ENCODE measurements around the gene EDRF1.

The EDRF1 gene

DNA sequence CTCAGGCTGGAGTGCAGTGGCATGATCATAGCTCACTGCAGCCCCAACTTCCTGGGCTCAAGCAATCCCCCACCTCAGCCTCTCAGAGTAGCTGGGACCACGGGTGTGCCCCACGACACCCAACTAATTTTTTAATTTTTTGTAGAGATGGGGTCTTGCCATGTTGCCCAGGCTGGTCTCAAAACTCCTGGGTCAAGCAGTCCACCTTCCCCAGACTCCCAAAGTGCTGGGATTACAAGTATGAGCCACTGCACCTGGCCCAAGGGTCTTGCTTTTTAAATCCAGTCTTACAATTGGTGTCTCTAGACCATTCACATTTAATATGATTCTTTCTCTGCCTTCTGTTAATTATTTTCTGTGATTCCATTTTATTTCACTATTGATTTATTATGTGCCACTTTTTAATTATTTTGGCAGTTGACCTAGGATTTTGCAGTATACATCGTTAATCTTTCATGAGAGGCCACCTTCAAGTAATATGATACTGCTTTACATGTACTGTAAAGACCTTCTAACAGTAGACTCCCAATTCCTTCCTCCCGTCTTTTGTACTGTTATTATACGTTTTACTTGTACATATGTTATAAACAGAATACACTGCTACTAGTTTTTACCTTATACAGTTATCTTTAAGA lies 37.5 kb downstream of the EDRF1 start:
- Histone ChIP-seq H3K9me3 (ENCODE audit: low read length) (peaks cover 9% of the 10 kb centered on the region), H3K36me3 (ENCODE audit: insufficient read depth, low read length) (peaks cover 72% of the 10 kb centered on the region)

DNA sequence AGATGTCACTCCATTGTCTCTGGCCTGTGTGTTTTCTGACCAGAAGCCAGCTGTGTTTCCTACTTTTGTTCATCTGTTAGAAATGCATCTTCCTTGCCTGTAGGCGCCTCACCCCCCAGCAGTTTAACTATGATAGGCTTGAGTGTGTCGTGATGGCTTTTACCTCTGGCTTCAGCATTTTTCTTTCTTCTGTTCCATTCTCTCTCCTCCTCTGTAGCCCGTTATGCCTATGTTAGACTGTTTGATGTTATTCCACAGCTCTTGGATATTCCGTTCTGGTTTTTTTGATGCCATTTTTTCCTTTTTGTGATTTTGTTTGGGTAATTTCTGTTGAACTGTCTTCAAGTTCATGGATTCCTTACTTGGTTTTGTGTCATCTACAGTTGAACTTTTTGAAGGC lies 38.2 kb downstream of the EDRF1 start:
- Histone ChIP-seq H3K27me3 (ENCODE audit: insufficient read depth, low read length) (no peaks in the 10 kb centered on the region), H3K4me3 (ENCODE audit: low read length) (no peak overlapping the region), H3K9me3 (ENCODE audit: low read length) (peaks cover 9% of the 10 kb centered on the region), H2AFZ (ENCODE audit: low read depth, low read length) (no peak overlapping the region), H3K36me3 (ENCODE audit: insufficient read depth, low read length) (peaks cover 68% of the 10 kb centered on the region), H3K4me1 (ENCODE audit: insufficient read depth, low read length) (peaks cover 27% of the 10 kb centered on the region)

More for the DNA sequence above, 37.5 kb downstream of the EDRF1 start:
- Histone ChIP-seq H3K27me3 (ENCODE audit: insufficient read depth, low read length) (no peaks in the 10 kb centered on the region), H3K4me1 (ENCODE audit: insufficient read depth, low read length) (peaks cover 19% of the 10 kb centered on the region), H3K4me3 (ENCODE audit: low read length) (no peak overlapping the region), H2AFZ (ENCODE audit: low read depth, low read length) (no peak overlapping the region)

DNA sequence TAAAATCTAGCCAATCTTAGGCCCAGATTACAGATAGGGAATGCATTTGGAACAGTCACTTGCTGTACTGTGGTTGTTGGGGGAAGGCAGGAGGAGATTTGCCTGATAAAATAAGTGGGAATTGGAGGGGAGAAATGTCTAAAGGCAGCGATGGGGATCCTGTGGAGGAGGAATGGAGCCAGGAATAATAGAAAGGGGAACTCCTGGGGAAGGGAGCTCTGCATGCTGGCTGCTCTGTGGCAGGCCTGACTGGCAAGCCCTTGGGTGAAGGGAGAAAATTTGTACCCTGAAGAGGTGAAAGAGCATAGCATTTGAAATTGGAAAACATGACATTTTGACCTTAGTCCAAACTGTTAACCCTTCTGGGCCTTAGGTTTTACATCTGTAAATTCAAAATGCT lies 42.5 kb downstream of the EDRF1 start:
- peaks cover 34% of the 10 kb centered on the region for H3K4me1 ChIP-seq (ENCODE audit: insufficient read depth, low read length)
- H2AFZ ChIP-seq (ENCODE audit: low read depth, low read length) = no peak overlapping the region
- H3K27me3 ChIP-seq (ENCODE audit: insufficient read depth, low read length) = no peaks in the 10 kb centered on the region
- H3K4me3 ChIP-seq (ENCODE audit: low read length) = no peak overlapping the region
- H3K36me3 ChIP-seq (ENCODE audit: insufficient read depth, low read length) = peaks cover 59% of the 10 kb centered on the region
- H3K9me3 ChIP-seq (ENCODE audit: low read length) = peaks cover 1% of the 10 kb centered on the region

DNA sequence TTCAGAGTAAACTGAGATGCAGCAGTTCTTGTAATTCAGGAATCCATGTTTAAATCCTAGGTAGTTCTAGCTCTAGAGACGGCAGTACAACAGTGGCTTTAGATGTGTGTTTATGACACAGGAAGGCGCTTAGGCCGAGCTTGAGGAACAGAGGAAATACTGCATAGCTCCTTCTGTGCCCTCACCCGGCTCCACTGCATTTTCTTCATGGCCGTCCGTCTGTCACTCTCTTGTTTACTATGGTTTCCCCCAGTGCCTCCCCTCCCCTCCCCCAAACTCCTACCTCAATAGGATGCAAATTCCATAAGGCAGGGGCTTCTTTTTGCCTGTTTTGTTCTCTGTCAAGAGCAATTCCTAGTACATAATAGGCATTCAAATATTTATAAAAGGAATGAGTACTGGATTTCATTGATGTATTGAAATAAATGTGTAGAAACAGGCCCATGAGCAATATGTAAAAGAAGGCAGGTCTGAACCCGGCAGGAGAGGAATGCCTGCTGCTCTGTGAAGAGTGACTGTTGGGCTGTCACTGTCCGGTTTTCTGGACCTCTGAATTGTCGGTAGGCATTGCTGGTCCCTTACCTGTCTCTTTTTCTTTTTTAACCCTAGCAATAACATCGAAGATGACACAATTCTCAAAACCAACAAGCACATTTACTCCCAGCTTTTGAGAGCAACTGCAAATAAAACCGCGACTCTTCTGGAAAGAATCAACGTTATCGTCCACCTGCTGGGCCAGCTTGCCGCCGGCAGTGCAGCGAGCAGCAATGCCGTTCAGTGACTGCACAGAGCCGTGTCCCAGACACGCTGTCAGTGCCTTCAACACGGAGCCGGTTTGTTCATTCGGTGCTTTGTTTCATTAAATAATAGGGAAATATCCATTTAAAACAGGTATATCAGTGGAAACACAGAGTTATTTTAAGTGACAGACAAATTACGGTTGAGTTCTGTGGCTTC lies 43.5 kb downstream of the EDRF1 start:
- H3K36me3 ChIP-seq (ENCODE audit: insufficient read depth, low read length) = peaks cover 52% of the 10 kb centered on the region

DNA sequence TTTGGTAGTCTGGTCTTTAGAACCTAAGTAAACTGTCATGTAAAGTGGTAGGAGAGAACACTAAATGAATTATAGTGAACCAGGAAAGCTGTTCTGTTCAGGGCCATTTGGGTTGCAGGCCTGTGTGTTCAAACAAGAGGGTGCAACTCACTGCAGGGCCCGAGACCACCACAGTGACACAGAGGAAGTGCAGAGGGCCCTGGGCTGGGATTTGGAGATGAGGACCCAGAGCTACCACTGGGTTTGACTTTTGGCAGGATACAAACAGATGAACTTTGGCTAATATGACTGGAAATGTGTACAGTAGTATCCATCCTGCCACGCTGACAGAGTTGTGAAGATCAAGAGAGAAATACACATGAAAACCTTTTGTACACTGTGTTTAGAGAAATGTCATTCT lies 46.3 kb downstream of the EDRF1 start:
- H3K9me3 ChIP-seq (ENCODE audit: low read length) = no peaks in the 10 kb centered on the region

More for the DNA sequence above, 43.5 kb downstream of the EDRF1 start:
- Histone ChIP-seq H3K27me3 (ENCODE audit: insufficient read depth, low read length) (no peaks in the 10 kb centered on the region), H3K4me1 (ENCODE audit: insufficient read depth, low read length) (peaks cover 27% of the 10 kb centered on the region), H3K4me3 (ENCODE audit: low read length) (no peak overlapping the region), H3K9me3 (ENCODE audit: low read length) (peaks cover 1% of the 10 kb centered on the region), H2AFZ (ENCODE audit: low read depth, low read length) (no peak overlapping the region)

GRCh38 chr10:125766511-125766910 lies 47.0 kb downstream of the EDRF1 start:
- no peak overlapping the region for H2AFZ ChIP-seq (ENCODE audit: low read depth, low read length)
- peaks cover 19% of the 10 kb centered on the region for H3K4me1 ChIP-seq (ENCODE audit: insufficient read depth, low read length)
- peaks cover 38% of the 10 kb centered on the region for H3K36me3 ChIP-seq (ENCODE audit: insufficient read depth, low read length)
- H3K9me3 ChIP-seq (ENCODE audit: low read length) = no peaks in the 10 kb centered on the region
- no peak overlapping the region for H3K4me3 ChIP-seq (ENCODE audit: low read length)
- H3K27me3 ChIP-seq (ENCODE audit: insufficient read depth, low read length) = no peaks in the 10 kb centered on the region

More for the DNA sequence above, 46.3 kb downstream of the EDRF1 start:
- no peak overlapping the region for H2AFZ ChIP-seq (ENCODE audit: low read depth, low read length)
- peaks cover 41% of the 10 kb centered on the region for H3K36me3 ChIP-seq (ENCODE audit: insufficient read depth, low read length)
- no peaks in the 10 kb centered on the region for H3K27me3 ChIP-seq (ENCODE audit: insufficient read depth, low read length)
- H3K4me3 ChIP-seq (ENCODE audit: low read length) = no peak overlapping the region
- H3K4me1 ChIP-seq (ENCODE audit: insufficient read depth, low read length) = peaks cover 26% of the 10 kb centered on the region

- peaks cover 1% of the 10 kb centered on the region for H3K4me1 ChIP-seq (ENCODE audit: insufficient read depth, low read length)
- H2AFZ ChIP-seq (ENCODE audit: low read depth, low read length) = no peak overlapping the region
- peaks cover 33% of the 10 kb centered on the region for H3K36me3 ChIP-seq (ENCODE audit: insufficient read depth, low read length)
- H3K4me3 ChIP-seq (ENCODE audit: low read length) = no peak overlapping the region
- no peaks in the 10 kb centered on the region for H3K27me3 ChIP-seq (ENCODE audit: insufficient read depth, low read length)
- H3K9me3 ChIP-seq (ENCODE audit: low read length) = no peaks in the 10 kb centered on the region
Measured at GRCh38 chr10:125768219-125768855, 48.8 kb downstream of the EDRF1 start.

- Histone ChIP-seq H3K4me3 (ENCODE audit: low read length) (no peak overlapping the region), H3K9me3 (ENCODE audit: low read length) (no peaks in the 10 kb centered on the region), H3K27me3 (ENCODE audit: insufficient read depth, low read length) (no peaks in the 10 kb centered on the region), H3K36me3 (ENCODE audit: insufficient read depth, low read length) (peaks cover 26% of the 10 kb centered on the region), H2AFZ (ENCODE audit: low read depth, low read length) (no peak overlapping the region), H3K4me1 (ENCODE audit: insufficient read depth, low read length) (no peaks in the 10 kb centered on the region)
Measured at GRCh38 chr10:125769175-125769574, 49.7 kb downstream of the EDRF1 start.

DNA sequence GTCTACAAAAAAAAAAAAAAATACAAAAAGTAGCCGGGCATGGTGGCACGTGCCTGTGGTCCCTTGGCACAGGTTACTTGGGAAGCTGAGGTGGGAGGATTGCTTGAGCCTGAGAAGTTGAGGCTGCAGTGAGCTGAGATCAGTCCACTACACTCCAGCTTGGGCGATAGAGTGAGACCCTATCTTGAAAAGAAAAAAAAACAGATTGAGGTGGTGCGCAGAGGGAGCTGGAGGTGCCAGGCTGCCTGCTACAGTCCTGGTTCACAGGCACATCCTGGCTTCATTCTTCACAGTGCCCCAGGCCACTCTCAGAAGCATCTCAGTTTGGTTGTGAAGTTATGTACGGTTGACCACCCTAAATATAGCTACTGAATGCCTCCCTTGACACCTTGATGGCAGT lies 51.3 kb downstream of the EDRF1 start:
- Histone ChIP-seq H3K4me3 (ENCODE audit: low read length) (no peak overlapping the region), H3K27me3 (ENCODE audit: insufficient read depth, low read length) (no peaks in the 10 kb centered on the region), H3K4me1 (ENCODE audit: insufficient read depth, low read length) (no peaks in the 10 kb centered on the region), H3K9me3 (ENCODE audit: low read length) (no peaks in the 10 kb centered on the region), H3K36me3 (ENCODE audit: insufficient read depth, low read length) (peaks cover 14% of the 10 kb centered on the region), H2AFZ (ENCODE audit: low read depth, low read length) (no peak overlapping the region)

DNA sequence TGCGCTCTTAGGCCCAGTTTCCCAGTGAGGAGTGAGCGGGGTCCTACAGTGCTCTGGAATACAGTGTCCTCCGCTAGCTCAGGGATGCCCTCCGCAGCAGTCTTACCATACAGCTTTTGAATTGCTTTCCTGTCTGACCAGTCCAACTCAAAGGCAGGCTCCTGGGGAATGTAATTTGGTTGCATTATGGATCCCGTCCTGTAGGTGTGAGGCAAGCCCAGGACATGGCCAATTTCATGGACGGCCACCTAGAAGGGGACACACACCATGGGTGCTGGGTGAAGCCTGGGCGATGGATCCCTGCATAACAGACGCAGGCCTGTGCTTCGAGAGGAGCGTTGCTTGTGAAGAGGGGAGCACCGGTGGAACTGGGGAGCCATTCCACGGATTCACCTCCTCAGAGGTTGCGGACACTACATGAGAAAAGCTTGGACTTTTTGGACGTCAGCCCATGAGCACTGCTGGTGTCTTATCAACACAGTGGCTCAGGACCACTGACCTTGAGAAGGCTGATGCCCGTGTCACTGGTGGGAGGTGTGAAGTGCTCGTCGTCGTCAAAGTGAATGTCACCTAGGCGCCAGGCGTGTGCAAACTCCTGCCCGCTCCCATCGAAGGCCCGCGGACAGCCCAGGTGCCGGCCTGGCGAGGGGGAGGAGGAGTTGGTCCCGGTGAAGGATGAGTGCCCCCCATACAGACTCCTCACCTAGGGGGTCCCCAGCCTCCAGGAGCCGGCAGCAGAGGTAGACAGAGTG lies 52.8 kb downstream of the EDRF1 start:
- Histone ChIP-seq H3K4me1 (ENCODE audit: insufficient read depth, low read length) (no peaks in the 10 kb centered on the region), H3K27me3 (ENCODE audit: insufficient read depth, low read length) (no peaks in the 10 kb centered on the region), H2AFZ (ENCODE audit: low read depth, low read length) (no peak overlapping the region), H3K4me3 (ENCODE audit: low read length) (no peak overlapping the region), H3K9me3 (ENCODE audit: low read length) (no peaks in the 10 kb centered on the region), H3K36me3 (ENCODE audit: insufficient read depth, low read length) (peaks cover 7% of the 10 kb centered on the region)

- H3K4me3 ChIP-seq (ENCODE audit: low read length) = no peak overlapping the region
- H3K36me3 ChIP-seq (ENCODE audit: insufficient read depth, low read length) = peaks cover 7% of the 10 kb centered on the region
- H2AFZ ChIP-seq (ENCODE audit: low read depth, low read length) = no peak overlapping the region
- no peaks in the 10 kb centered on the region for H3K4me1 ChIP-seq (ENCODE audit: insufficient read depth, low read length)
- H3K9me3 ChIP-seq (ENCODE audit: low read length) = no peaks in the 10 kb centered on the region
- H3K27me3 ChIP-seq (ENCODE audit: insufficient read depth, low read length) = no peaks in the 10 kb centered on the region
Measured at GRCh38 chr10:125772864-125773180, 53.3 kb downstream of the EDRF1 start.

- Histone ChIP-seq H3K4me3 (ENCODE audit: low read length) (no peak overlapping the region), H3K36me3 (ENCODE audit: insufficient read depth, low read length) (peaks cover 7% of the 10 kb centered on the region), H3K4me1 (ENCODE audit: insufficient read depth, low read length) (no peaks in the 10 kb centered on the region), H2AFZ (ENCODE audit: low read depth, low read length) (no peak overlapping the region), H3K9me3 (ENCODE audit: low read length) (no peaks in the 10 kb centered on the region), H3K27me3 (ENCODE audit: insufficient read depth, low read length) (no peaks in the 10 kb centered on the region)
Measured at GRCh38 chr10:125773687-125774543, 54.4 kb downstream of the EDRF1 start.

Data from neuron (in vitro differentiated cells).